ENCODE results near the gene TM4SF4. TPM values are rescaled to one million over a fixed set of nuclear protein-coding genes. Genes with fewer than 3 reads are reported as not detected.

Gene TM4SF4
- total RNA-seq, 1 experiment from 2014 or later: 2.7 TPM

- Mint-ChIP-seq H3K4me1 (ENCODE audit: low read depth, unreplicated experiment) (peaks cover 8% of the 10 kb centered on the region), H3K36me3 (ENCODE audit: insufficient read depth, unreplicated experiment) (no peaks in the 10 kb centered on the region), H3K27me3 (ENCODE audit: insufficient read depth, unreplicated experiment) (no peaks in the 10 kb centered on the region), H3K9me3 (ENCODE audit: unreplicated experiment) (no peaks in the 10 kb centered on the region), H3K27ac (ENCODE audit: unreplicated experiment) (no peak overlapping the region), H3K4me3 (ENCODE audit: unreplicated experiment) (no peak overlapping the region)
- no peaks in the 10 kb centered on the region for H3K36me3 ChIP-seq (ENCODE audit: control insufficient read depth, insufficient read depth, low read length)
- BruUV-seq (replicated peaks): no TSS peak
- intact Hi-C loops (cut with micrococcal nuclease; ENCODE audit: unreplicated experiment): no loop called here
- no peak overlapping the region for H3K4me3 ChIP-seq (ENCODE audit: low read depth, low read length)
- no peaks in the 10 kb centered on the region for H3K9me3 ChIP-seq
- H3K4me1 ChIP-seq: peaks cover 7% of the 10 kb centered on the region; the same call in 1 of the 2 replicates
- no peaks in the 10 kb centered on the region for H3K27me3 ChIP-seq (replicated peaks; ENCODE audit: control insufficient read depth, insufficient read depth, low read length)
- DNase-seq: no peak
- TF ChIP-seq, protein P1, sequence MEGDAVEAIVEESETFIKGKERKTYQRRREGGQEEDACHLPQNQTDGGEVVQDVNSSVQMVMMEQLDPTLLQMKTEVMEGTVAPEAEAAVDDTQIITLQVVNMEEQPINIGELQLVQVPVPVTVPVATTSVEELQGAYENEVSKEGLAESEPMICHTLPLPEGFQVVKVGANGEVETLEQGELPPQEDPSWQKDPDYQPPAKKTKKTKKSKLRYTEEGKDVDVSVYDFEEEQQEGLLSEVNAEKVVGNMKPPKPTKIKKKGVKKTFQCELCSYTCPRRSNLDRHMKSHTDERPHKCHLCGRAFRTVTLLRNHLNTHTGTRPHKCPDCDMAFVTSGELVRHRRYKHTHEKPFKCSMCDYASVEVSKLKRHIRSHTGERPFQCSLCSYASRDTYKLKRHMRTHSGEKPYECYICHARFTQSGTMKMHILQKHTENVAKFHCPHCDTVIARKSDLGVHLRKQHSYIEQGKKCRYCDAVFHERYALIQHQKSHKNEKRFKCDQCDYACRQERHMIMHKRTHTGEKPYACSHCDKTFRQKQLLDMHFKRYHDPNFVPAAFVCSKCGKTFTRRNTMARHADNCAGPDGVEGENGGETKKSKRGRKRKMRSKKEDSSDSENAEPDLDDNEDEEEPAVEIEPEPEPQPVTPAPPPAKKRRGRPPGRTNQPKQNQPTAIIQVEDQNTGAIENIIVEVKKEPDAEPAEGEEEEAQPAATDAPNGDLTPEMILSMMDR (IDR thresholded peaks at IDR 0.05; ENCODE audit: insufficient read depth in 1 of 2, low read depth in 1 of 2, low read length in 1 of 2, severe bottlenecking in 1 of 2, unreplicated experiment in 1 of 2): no peak
- ChIA-PET CTCF (no interaction called here), POLR2A (no interaction called here)
These were observed 38.3 kb upstream of the TM4SF4 start for GRCh38 chr3:149435996-149436885.

DNA sequence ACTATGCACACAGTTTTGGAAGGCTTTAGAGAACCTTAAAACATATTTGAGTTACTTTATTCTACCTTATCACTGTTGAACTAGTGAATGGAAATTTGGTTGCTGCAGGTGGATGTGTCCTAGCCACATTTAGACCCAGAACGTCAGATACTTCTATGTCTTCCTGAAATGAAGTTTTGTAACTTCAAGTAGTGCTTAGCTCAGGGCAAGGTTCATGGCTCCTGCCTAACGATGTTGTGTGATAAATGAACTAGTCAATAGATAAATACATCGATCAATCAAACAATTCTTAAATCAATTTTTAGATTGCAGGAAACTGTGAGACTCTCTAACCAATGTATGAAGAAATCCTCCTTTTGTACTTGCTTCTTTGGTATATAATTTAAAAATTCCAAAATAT, 37.2 kb upstream of the TM4SF4 start:
- no peaks in the 10 kb centered on the region for H3K27me3 Mint-ChIP-seq (ENCODE audit: insufficient read depth, unreplicated experiment)
- POLR2A ChIA-PET: no interaction called here
- Histone ChIP-seq H3K4me1 (peaks cover 11% of the 10 kb centered on the region; the same call in 1 of the 2 replicates), H3K4me3 (ENCODE audit: low read depth, low read length) (no peak overlapping the region), H3K9me3 (no peaks in the 10 kb centered on the region), H3K27me3 (replicated peaks; ENCODE audit: control insufficient read depth, insufficient read depth, low read length) (no peaks in the 10 kb centered on the region), H3K36me3 (ENCODE audit: control insufficient read depth, insufficient read depth, low read length) (no peaks in the 10 kb centered on the region)
- CTCF ChIA-PET: no interaction called here
- no peak overlapping the region for H3K4me3 Mint-ChIP-seq (ENCODE audit: unreplicated experiment)
- TF ChIP-seq, protein P1 (IDR thresholded peaks at IDR 0.05; ENCODE audit: insufficient read depth in 1 of 2, low read depth in 1 of 2, low read length in 1 of 2, severe bottlenecking in 1 of 2, unreplicated experiment in 1 of 2): no peak
- no TSS peak for BruUV-seq (replicated peaks)
- intact Hi-C loops (cut with micrococcal nuclease; ENCODE audit: unreplicated experiment): no loop called here
- H3K9me3 Mint-ChIP-seq (ENCODE audit: unreplicated experiment): no peaks in the 10 kb centered on the region
- no peaks in the 10 kb centered on the region for H3K36me3 Mint-ChIP-seq (ENCODE audit: insufficient read depth, unreplicated experiment)
- no peak for DNase-seq
- H3K4me1 Mint-ChIP-seq (ENCODE audit: low read depth, unreplicated experiment): peaks cover 8% of the 10 kb centered on the region
- H3K27ac Mint-ChIP-seq (ENCODE audit: unreplicated experiment): no peak overlapping the region

DNA sequence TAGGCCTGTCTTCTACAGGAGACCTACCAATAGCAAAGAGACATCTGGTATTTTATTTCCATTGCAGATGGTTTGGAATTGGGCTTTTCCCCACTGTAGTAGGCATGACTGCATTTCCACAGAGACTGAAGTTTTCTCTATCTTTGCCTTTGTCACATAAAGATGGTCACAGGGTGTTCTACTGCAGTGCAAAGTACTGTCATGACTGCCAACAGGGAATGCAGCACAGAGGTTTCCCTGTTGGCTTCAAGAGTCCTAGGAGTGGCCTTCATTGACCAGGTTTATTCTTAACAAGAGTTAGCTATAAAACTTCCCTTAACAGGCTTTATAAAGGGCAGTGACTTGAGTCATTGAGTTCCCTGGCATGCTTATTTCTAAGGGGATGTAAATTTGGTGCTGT, 36.8 kb upstream of the TM4SF4 start:
- Histone ChIP-seq H3K9me3 (no peaks in the 10 kb centered on the region), H3K27me3 (replicated peaks; ENCODE audit: control insufficient read depth, insufficient read depth, low read length) (no peaks in the 10 kb centered on the region), H3K4me1 (peaks cover 11% of the 10 kb centered on the region; the same call in 1 of the 2 replicates), H3K4me3 (ENCODE audit: low read depth, low read length) (no peak overlapping the region), H3K36me3 (ENCODE audit: control insufficient read depth, insufficient read depth, low read length) (no peaks in the 10 kb centered on the region)
- ChIA-PET CTCF (no interaction called here), POLR2A (no interaction called here)
- H3K36me3 Mint-ChIP-seq (ENCODE audit: insufficient read depth, unreplicated experiment): no peaks in the 10 kb centered on the region
- H3K27me3 Mint-ChIP-seq (ENCODE audit: insufficient read depth, unreplicated experiment): no peaks in the 10 kb centered on the region
- TF ChIP-seq, protein P1 (IDR thresholded peaks at IDR 0.05; ENCODE audit: insufficient read depth in 1 of 2, low read depth in 1 of 2, low read length in 1 of 2, severe bottlenecking in 1 of 2, unreplicated experiment in 1 of 2): no peak
- no peak for DNase-seq
- intact Hi-C loops (cut with micrococcal nuclease; ENCODE audit: unreplicated experiment): no loop called here
- BruUV-seq (replicated peaks): no TSS peak
- H3K9me3 Mint-ChIP-seq (ENCODE audit: unreplicated experiment): no peaks in the 10 kb centered on the region
- peaks cover 8% of the 10 kb centered on the region for H3K4me1 Mint-ChIP-seq (ENCODE audit: low read depth, unreplicated experiment)
- H3K27ac Mint-ChIP-seq (ENCODE audit: unreplicated experiment): no peak overlapping the region
- no peak overlapping the region for H3K4me3 Mint-ChIP-seq (ENCODE audit: unreplicated experiment)

All from Caco-2 (cell line).